Activated CD8-positive, alpha-beta memory T cell treated with anti-CD3 and anti-CD28 coated beads, Interleukin-2, amount 50 U/mL, for 1 hour (primary cell): Measurements from ENCODE around the gene RAB8A.
"Not testable (repeated sequence)": the region's sequence is repeated elsewhere in the genome, so short reads cannot be mapped to it uniquely, and the experiment has no call there.

Source experiments
- DNase-seq: peaks from one replicate; pipeline ENCODE4 v3.0.0-alpha.2; 2020; ENCODE audit errors: extremely low read depth

The RAB8A gene

DNA sequence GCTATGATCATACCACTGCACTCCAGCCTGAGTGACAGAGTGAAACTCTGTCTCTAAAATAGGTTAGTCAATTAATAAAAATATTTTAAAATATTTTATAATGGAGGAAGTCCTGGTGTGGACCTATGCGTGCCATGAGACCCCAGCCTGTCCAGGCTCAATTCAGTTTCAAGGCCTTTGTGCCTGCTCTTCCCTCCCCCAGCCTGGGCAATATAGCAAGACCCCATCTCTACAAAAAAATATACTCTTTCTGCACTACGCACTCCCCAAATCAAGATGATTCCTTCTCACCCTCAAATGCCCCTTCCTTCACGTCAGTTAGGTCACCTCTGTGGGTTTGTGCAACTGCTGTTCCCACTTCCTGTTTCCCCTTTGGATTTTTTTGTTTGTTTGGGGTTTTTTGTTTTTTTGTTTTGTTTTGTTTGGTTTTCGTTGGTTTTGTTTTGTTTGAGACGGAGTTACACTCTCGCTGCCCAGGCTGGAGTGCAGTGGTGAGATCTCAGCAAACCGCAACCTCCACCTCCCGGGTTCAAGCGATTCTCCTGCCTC lies 30.4 kb downstream of the RAB8A start:
- DNase-seq, result no peak

DNA sequence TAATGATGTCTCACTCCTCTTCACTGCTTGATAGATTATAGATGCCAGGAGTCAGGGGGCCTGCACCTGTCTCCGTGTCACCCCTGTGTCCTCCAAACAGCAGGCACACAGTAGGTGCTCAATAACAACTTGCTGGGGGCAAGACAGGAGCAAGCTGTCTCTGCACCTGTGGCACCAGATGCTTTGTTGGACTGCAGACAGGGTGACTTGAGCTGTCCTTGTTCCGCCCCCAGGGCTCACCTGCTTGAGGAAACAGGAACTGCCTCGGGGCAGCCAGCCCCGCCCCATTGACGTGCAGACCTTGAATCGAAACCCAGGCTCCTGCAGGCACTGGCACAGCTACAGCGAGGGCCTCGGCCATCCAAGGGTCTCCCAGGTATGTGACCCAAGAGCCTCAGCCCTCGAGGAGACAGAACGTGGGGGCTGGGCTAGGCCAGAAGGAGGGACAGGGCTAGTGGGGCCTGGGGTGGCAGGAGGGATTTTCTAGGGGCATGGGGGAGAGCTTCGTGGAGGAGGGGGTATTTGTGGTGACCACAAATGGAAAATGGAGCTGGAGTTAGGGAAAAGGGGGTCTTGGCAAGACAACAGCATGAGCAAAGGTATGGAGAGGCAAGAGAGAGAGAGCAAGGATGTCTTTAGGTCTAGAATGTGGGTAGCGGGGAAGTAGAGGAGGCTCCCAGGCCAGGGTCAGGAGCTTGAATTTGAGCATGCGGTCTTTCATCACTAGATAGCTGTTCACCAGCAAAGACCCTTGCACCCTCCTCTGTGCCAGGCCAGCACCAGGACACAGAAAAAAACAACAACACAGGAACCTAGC lies 31.9 kb downstream of the RAB8A start, which contains the start of gene HSH2D:
Gene HSH2D (plus strand): TSS at position 287 of the 817 bp plus-strand sequence. CDS start 5,066 bp downstream, outside the sequence.
- peak; percentile 53 for DNase-seq

DNA sequence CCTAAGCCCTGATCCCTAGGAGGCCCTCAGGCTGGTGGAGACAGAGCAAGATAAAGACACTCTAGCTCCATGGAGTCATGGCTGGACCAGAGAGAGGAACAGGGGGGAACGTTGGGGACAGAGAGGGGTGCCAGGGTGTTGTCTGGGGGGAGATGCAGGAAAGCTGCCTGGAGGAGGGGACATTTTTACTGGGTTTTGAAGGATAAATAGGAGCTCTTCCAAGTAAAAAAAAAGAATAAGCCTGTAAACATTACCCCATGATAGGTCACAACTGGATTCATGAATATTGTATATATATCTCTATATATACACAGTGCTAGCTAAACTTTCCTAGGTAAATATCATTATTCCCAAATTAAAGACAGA lies 32.5 kb downstream of the RAB8A start:
- DNase-seq, result no peak

DNA sequence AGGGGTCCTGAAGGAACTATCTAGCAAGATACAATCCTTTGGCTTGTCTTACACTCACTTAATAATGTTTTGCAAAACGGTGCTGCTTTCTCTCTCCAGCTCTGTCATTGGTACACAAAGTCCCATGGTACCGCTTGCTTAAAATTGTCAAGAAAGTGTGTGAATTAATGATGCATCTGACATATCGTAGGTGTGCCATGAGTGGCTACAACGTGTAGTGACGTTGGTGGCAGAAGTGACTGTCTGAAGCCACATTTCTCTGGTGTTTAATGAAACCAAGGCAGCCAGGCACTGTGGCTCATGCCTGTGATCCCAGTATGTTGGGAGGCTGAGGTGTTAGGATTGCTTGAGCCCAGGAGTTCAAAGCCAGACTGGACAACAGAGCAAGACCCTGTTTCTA lies 34.4 kb downstream of the RAB8A start:
- no peak for DNase-seq

DNA sequence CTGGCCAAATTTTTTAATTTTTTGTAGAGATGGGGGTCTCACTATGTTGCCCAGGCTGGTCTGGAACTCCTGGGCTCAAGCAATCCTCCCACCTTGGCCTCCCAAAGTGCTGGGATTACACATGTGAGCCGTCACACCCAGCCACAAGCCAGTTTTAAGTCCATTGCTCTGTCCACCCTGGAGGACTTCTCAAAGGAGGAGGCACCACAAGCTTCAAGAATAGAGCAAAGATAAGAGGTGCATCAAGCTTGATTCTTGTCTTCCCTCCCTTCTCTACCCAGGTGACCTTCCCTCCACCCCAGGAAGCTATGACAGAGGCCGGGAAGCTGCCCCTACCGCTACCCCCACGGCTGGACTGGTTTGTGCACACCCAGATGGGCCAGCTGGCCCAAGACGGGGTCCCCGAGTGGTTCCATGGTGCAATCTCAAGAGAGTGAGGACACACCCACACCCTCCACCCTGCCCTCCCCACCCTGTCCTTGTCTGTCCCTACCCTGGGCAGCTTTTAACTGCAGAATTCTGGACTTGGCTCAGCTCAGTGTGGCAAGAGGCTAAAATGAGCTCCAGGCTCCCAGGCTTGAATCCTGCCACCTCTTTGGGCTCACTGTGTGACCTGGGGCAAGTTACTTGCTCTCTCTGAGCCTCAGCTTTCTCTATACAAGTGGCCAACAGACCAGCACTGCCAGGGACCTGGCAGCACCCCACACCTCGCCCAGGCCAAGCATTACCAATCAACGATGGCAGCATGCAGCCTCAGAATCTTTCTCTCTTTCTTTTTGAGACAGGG lies 36.9 kb downstream of the RAB8A start:
- DNase-seq, result no peak

DNA sequence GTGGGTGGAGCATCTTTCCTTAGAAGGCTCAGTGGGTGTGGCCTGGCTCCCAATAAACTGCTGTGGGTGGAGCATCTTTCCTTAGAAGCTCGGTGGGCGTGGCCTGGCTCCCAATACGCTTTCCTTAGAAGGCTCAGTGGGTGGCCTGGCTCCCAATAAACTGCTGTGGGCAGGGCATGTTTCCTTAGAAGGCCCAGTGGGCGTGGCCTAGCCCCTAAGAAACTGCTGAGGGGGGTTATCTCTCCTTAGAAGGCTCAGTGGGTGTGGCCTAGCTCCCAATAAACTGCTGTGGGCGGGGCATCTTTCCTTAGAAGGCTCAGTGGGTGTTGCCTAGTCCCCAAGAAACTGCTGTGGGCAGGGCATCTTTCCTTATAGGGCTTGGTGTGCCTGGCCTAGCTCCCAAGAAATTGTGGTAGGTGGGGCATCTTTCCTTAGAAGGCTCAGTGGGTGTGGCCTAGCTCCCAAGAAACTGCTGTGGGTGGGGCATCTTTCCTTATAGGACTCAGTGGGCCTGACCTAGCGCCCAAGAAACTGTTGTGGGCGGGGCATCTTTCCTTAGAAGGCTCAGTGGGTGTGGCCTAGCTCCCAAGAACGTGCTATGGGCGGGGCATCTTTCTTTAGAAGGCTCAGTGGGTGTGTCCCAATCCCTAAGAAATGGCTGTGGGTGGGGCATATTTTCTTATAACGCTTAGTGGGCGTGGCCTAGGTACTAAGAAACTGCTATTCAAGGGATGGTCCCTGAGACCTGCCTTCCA lies 42.1 kb downstream of the RAB8A start:
- DNase-seq, result no peak

DNA sequence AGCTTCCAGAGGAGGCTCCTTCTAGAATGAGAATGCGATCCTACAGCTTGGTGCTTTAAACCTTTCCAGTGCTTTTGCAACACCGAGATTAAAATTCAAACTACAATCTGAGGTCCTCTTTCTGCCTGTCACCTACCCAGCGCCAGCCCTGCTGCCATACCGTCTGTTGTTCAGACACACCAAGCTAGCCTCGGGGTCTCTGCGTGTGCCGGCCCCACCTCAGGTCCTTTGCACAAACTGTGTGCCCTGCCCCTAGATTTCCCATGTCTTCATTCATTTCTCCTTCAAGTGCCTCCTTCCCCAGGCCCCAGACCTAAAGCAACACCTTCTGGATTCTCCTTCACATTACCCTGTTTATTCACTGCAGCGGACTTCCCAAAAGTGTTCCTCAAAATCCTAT lies 42.9 kb downstream of the RAB8A start:
- no peak for DNase-seq

DNA sequence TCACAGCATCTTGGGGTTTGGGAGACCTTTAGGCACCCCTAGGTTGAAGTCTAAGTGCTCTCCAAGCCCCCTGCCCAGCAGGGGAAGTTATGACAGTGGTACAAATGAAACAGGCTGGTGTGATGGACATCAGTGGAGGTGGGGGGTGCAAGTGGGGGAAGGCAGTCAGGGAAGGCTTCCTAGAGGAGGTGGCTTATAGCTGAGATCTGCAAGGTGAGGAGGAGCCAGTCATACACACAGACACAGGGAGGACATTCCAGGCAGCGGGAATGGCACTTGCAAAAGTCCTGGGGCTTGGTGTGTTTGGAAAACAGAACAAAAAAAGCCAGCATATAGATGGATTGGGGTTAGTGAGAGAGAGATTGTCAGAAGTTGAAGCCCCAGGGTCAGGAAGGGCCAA lies 43.4 kb downstream of the RAB8A start:
- no peak for DNase-seq

DNA sequence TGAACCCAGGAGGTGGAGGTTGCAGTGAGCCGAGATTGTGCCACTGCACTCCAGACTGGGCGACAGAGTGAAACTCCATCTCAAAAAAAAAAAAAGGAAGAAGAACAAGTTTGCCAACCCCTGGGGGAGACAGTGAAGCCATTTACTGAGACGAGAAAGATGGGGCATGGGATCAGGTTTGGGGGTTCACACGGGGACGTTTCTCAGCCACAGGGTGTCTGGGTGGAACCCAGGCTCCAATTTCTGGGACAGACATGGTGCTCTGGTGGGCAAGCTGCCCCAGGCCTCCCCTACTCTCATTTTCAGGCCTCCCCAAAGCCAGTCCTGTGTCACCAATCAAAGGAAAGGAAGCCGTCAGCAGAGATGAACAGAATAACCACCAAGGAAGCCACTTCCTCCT lies 45.2 kb downstream of the RAB8A start:
- no peak for DNase-seq

DNA sequence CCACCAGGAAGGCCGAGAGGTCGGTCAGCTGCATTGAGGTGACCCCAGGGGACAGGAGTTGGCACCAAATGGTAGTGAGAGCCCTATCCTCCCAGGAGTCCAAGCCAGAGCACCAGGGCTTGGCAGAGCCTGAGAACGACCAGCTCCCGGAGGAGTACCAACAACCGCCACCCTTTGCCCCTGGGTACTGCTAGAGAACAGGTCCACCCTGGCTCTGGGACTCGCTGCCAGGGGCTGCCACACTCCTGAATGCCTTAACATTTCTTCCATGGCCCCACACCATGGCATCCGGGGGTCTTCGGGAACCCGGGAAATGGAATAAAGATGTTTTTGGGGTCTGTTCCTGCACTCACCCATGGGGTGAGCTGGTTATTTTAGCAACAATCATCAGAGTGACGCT lies 45.9 kb downstream of the RAB8A start:
- DNase-seq, result no peak

DNA sequence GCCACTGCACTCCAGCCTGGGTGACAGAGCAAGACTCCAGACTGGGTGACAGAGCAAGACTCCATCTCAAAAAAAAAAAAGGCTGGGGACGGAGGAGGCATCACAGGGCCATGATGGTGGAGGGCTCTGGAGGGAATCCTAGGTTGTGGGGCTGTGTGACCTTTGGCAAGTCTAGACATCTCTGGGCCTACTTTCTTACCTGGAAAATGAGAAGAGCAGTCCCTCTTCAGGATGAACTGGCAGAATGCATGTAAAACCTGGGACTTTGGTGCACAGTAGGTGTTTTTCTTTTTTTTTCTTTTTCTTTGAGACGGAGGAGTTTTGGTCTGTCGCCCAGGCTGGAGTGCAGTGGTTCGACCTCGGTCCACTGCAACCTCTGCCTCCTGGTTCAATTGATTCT lies 48.0 kb downstream of the RAB8A start:
- no peak for DNase-seq

DNA sequence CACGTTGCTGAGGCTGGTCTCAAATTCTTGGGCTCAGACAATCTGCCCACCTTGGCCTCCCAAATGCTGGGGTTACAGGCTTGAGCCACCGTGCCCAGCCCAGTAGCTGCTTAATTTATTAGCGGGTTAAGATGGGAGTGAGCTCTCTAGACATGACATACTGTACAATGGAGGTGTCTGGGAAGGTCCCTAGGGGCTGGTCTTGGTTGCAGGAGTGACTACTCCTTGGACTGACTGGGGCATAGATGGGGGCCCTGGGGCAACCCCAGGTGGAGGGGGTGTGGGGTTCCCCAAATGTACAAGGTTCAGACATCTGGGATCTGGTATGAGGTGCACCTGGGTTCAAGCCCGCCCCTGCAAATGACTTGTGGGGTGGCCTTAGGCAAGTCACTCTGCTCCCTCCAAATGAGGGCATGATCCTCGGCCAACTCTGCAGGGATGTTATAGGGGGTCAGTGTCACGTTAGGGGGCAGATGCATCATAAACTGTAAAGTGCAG lies 48.8 kb downstream of the RAB8A start:
- no peak for DNase-seq

DNA sequence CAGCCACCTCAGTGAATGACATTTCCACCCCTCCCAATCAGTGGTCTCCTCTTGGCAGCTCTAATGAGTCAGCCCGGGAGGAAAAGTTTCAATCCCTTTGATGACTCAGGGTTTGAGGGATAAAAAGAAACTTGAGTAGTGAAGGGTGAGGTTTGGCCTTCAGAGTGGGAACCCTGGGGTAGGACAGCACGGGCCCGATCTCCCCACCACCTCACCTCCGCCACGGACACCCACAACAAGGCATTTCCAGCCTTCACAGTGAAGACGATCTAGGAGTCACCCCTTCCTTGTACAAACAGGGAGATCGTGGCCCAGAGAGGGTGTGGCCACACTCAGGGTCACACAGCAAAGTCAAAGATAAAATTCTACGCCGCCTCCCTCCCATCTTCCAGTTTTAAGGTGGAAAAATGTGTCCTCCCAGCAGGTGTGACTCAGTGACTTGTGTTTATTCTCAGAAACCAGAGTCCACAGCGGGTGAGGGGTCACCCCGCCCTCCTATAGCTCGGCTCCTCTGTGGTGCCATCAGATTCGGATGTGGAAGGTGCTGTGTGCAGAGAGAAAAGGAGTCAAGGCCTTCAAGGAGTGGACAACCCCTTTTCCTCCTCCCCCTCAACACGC lies 49.4 kb downstream of the RAB8A start:
- no peak for DNase-seq

DNA sequence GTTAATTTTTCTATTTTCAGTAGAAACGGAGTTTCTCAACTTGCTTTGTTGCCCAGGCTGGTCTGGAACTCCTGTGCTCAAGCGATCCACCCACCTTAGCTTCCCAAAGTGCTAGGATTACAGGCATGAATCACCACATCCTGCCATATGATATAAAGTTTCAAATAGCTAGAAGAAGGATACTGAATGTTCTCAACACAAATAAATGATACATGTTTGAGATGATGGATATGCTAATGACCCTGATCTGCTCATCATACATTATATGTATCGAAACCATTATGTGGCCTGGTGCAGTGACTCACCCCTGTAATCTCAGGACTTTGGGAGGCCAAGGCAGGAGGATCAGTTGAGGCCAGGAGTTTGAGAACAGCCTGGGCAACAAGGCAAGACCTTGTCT lies 50.2 kb downstream of the RAB8A start:
- DNase-seq, result no peak

DNA sequence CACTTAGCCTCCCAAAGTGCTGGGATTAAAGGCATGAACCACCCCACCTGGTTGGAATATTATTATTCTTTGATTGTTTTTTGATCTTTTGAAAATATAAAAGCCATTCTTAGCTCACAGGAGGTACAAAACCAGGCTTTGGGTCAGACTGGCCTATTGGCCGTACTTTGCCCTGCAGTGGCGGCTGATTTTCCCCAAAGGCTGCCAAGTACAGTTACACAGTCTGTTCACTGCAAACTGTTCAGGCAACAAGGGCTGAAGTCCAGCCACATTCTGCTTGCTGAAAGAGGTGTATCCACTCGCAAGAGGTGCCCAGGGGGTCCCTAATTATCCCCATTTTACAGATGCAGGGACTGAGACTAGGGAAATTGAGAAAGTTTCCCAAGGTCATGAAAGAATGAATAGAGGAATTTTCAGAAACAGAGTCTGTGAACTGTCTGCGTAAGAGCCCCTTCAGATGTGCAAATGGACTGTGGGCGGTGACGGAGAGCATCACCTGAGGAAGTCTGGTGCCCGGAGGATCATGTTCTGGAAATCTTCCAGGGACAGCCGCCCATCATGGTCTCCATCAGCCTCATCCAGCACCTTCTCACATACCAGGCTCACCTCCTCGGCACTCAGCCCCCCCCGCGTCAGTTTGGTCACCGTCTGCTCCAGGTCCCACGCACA lies 52.7 kb downstream of the RAB8A start:
- no peak for DNase-seq

DNA sequence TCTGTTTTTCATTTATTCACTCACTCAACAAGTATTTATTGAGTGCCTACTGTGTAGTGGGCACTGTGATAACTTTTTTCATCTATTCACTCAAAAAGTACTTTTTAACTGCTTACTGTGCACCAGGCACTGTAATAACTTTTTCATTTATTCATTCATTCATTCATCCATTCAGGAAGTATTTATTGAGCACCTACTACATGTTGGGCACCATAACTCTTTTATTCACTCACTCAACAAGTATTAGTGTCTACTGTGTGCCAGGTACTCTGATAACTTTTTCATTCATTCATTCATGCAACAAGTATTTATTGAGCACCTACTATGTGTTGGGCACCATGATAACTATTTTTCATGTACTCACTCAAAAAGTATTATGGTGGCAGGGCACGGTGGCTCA lies 54.7 kb downstream of the RAB8A start:
- DNase-seq, result no peak

DNA sequence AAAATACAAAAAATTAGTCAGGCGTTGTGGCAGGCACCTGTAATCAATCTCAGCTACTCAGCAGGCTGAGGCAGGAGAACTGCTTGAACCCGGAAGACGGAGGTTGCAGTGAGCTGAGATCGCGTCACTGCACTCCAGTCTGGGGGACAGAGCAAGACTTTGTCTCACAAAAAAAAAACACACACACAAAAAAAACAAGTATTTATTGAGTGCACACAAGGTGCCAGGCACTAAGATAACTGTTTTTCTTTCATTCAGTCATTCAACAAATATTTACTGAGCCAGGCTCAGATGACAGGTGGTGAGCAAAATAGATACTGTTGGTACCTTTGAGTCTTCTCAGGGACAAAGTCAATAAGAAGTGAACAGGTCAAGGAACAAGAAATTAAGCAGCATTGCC lies 55.4 kb downstream of the RAB8A start:
- DNase-seq, result no peak

DNA sequence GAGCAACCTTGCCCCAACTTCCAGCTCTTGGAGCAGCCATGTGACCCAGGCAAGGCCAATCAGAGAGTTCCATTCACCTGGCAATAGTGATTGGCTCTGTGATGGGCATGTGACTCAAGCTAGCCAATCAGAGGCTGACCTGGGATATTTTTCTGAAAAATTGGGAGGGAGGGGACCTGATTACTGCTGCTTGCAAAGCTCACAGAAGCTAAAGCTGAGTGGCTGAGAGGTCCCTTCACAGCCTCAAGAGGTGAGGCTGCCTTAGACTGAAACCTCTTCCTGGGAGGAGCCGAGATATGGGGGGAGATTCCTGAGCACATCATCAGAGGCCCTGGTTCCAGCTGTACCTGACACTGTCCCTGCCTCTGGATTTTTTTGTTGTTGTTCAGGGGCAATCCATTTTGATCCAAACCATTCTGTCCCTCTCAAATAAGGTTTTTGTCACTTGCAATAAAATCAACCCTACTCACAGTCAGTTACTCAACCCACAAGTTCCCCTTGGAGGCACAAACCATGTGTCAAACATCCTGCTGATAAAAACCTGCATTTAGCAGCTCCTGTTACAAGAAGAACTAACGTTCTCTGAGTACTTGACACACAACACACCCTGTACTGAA lies 56.9 kb downstream of the RAB8A start:
- DNase-seq, result no peak

DNA sequence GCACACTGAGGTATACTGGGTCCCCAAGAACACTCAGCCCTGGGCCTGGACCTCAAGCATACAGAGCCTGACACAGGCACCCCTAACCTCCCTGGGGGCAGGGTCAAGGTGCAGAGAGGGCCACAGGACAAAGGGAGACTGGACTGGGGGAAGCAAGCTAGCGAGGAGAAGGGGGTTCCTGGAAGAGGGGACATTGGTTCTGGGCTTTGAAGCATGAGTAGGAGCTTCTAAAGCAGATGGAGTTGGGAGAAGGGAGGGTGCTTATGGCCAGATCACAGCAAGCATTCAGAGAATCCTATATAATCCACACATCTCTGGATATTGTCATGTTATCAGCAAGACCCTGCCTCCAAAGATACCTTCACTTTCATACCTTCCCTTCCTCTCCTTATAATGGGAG lies 58.4 kb downstream of the RAB8A start:
- no peak for DNase-seq

DNA sequence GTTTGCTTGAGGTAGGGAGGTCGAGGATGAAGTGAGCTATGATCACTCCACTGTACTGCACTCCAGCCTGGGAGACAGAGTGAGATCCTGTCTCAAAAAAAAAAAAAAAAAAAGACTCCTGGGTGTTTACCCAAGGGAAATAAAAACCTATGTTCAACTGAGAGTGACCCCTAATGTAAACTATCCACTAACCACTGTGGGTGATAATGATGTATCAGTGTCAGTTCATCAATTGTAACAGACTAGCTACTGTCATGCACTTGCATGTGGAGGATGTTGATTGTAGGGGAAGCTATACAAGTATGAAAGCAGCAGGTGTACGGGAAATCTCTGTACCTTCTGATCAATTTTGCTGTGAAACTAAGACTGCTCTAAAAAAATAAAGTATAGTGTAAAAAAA lies 64.3 kb downstream of the RAB8A start:
- DNase-seq, result no peak

DNA sequence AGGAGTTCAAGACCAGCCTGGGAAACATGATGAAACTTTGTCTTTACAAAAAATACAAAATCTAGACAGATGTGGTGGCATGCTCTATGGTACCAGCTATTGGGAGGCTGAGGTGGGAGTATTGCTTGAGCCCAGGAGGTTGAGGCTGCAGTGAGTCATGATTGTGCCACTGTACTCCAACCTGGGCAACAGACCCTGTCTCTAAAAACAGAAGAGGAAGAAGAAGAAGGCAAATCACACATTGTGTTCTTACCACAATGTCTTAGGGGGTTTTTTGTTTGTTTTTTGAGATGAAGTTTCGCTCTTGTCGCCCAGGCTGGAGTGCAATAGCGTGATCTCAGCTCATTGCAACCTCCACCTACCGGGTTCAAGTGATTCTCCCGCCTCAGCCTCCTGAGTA lies 67.2 kb downstream of the RAB8A start:
- not testable (repeated sequence) for DNase-seq
